Myocyte (in vitro differentiated cells): ENCODE results near the gene MCAM. TPM values are rescaled to one million over a fixed set of nuclear protein-coding genes. Genes with fewer than 3 reads are reported as not detected.
A peak's percentile ranks its signal among the peaks of the same experiment; 100 is the strongest.

ENCODE experiments used
- DNase-seq: peaks from one replicate; pipeline ENCODE4 v3.0.0-alpha.2; 2012; ENCODE audit warnings: low read depth
- total RNA-seq: library from RNA; depleted of rRNA; stranded (reverse); fragments of >200 nt; gene quantifications from 2 replicates; pipeline ENCODE4 v1.2.3, GENCODE V29; 2014

Gene MCAM
- total RNA-seq, 1 donor from 2014 or later, result 68.7 TPM

DNA sequence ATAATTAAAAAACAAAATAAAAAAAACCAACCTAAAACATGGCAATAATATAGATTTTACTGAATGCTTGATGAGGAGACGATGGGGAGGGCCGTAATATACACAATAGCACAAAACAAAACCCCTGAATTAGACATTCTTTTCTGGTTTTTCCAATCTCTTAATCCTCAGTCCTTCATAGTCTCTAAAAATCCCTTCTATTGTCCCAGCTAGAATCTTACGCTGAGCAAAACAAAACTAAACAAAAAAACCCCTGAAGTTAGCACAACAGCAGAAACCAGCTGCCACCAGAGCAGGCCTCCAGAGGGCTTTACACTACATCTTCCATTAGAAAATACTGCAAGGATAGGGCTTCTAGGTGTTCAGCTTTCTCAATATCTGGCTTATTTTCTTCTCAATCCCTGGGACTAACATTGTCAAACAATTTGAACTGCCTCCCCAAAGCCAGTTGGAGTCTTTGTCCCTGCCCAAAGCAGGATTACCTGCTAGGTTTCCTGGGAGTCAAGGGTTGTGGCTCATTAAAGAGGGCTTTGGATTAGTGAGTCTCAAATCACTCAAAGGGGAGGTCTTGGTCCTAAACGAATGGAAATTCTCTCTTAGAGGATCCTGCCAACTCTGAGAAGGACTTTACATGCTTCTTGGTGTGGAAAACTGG is 15.3 kb upstream of the MCAM start:
- DNase-seq, result no peak

DNA sequence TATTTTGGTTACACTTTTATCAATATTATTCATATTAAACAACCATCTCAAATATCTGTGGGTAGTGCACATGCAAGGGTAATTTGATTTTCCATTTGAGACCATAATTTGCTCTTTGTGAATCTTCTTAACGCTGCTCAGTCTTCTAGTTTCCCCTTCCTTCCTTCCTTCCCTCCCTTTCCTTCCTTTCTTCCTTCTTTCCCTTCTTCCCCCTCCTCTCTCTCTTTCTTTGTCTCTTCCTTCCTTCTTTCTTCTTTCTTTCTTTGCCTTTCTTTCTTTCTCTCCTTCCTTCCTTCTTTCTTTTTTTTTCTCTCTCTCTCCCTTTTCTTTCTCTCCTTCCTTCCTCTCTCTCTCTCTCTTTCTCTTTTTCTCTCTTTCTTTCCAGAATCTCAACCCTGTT is 13.3 kb upstream of the MCAM start:
- DNase-seq, result no peak

GRCh38 chr11:119329320-119329719 is 12.4 kb upstream of the MCAM start:
- DNase-seq, result no peak

DNA sequence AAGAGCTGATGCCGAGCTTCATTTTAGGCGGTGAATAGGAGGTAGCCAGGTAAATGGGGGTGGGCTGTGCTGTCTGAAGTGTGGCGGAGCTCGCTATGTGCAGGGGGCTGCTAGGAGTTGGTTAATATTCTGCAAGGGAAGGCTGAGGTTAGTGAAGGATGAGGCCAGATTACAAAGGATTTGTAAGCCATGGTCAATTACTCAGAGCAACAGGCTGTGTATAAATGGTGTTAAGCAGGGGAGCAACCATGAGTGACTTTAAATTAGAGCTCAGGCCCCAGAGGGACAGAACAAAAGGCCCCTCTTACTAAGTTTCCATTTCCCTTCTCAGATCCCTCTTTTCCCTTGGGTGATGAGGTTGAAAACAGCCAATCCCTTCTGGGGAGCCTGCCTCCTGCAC is 7.3 kb upstream of the MCAM start:
- no peak for DNase-seq

GRCh38 chr11:119323532-119324033 is 6.7 kb upstream of the MCAM start:
- DNase-seq, result peak; percentile 77

GRCh38 chr11:119322921-119323531 is 6.1 kb upstream of the MCAM start:
- DNase-seq, result no peak

DNA sequence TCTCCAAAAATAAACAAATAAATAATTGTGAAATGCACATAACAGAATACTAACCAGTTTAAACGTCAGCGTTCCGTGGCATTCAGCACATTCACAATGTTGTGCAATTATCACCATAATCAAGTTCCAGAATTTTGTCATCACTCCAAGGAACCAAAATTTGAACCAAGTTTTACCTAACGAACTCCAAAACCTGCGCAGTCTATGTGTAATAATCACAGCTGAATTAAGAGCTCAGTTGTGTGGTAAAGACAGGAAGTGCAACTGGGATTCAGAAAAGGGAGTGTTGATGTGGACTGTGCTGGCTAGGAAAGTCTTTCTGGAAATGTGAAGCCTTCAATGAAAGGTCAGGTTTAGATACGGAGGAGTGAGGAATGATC is 5.4 kb upstream of the MCAM start:
- DNase-seq, result no peak

GRCh38 chr11:119320776-119321524 is 4.0 kb upstream of the MCAM start:
- no peak for DNase-seq

GRCh38 chr11:119320240-119320775 is 3.4 kb upstream of the MCAM start:
- DNase-seq, result no peak

GRCh38 chr11:119319700-119320239 is 2.8 kb upstream of the MCAM start:
- no peak for DNase-seq

DNA sequence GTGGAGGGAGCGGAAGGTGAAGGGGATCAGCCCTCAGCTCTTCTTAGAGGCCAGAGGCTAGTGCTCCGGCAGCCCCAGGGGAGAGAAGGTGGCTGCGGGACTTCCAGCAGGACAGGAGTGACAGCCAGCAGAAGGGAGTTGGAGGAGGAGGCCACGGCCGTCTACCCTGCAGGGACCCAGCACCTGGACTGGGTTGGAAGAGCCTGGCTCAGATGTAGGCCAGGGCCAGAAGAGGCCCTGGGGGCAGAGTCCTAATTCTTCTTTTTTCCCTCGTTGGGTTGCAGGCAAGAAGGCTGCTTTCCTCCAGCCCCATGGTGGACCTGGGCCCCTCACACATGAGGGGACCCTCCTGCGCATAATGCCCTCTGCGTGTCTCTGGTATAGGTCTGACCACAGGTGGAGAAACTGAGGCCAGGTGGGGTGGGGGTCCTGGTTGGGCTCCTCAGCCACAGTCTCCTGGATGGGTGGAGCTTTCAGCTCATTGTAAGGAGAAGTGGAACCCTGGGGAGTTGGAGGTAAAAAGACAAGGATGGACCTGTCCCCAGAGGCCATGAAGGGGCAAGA is 2.3 kb upstream of the MCAM start:
- DNase-seq, result no peak

DNA sequence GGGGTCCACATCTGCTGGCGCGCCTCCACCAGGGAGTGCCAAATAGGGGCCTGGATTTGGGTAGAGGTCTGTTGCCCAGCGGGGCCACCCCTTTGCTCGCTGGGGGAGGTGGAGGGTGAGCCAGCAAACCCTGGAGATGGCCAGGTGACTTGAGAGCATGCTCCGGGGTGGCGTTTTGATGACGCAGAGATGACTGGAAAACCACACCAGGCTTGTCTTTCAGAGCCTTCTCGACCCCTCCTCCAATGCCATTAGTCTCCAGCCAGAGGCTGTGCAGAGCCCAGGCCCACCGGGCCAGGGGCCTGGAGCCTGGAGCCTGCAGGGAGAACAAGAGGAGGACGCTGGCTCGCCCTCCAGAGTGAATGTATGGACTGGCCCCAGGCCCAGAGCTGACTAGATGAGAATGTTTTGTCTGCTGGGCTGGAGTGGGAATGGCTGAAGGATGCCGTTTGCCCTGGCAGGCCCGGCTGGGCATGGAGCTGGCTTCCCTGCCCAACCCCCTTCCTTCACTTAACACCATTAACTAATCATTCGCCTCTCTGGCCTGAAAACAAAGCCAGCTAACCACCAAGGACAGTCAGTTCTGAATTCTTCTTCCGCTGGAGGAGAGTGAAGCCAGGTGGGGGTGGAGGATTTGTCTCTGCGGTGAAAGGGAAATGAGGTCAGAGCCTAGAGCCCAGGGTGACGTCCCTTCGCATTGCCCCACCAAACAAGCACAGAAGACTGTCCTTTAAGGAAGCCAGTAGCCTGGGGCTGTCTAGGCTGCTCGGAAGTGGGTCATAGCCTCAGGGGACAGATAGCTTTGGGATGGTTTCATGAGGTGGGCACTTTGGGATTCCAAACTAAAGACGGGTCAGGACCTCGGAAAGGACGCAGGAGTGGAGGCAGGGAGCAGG is 1.6 kb upstream of the MCAM start:
- DNase-seq, result no peak

- DNase-seq, result no peak
Measured at GRCh38 chr11:119317592-119318239, 786 bp upstream of the MCAM start.

- peak; percentile 76 for DNase-seq
Measured at GRCh38 chr11:119316016-119316728, 758 bp downstream of the MCAM start.

DNA sequence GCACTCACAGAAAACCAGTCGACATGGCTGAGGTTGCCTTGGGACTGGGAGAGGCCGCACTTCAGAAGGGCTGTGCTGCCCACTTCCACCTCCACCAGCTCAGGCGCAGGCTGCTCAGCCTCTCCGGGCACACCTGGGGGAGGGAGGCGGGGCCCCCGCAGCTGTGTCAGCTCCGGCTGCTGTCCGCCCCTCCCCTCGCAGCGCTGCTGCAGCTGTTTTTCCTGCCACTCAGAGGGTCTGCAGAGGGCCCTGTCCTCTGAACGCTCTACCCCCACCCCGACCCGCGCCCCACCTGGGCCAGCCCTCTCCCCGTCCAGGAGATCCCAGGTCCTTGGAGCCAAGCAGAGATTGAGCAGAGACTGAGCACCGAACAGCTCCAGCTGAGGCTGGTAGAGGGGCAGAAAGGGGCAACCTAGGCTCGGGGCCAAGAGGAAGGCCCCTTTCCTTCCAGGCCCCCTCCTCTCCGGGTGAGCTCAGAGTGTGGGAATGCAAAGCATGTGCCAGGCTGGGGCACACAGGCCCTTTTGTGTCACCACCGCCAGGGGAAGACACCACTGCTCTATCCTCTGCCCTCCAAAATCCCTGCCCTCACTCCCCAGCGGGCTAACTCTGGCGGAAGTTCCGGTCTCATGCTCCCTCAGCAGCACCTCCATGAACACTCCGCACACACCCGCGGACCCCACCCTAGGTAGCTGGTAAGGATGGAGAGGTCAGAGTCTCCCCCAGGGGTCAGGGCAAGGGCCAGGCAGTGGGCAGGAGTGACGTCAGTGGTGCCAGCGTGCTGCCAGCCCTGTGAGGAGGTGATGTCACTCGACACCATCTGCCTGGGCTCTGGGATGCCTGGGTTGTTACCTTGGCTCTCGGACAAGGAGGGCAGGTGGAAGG is 1.6 kb downstream of the MCAM start:
- DNase-seq, result peak; percentile 53

DNA sequence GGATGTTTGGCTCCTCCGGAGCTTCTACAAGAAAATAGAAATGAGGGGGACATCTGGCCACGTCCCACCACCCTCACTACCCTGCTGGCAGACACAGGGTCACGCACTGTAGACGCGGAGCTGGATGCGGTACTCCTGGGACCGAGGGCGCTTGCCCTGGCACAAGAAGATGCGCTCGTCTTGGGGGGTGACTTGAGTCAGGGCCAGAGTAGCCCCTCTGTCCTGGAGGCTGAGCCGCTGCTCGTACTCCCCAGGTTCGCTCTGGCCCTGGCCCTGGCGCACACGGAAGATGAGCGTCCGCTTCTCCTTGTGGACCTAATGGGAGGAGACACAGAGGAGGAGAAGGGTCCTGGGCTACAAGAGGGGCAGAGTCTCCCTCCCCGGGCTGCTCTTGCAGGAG is 2.2 kb downstream of the MCAM start:
- DNase-seq, result no peak

GRCh38 chr11:119310682-119311052 is 6.3 kb downstream of the MCAM start:
- DNase-seq, result no peak

- DNase-seq, result no peak
Measured at GRCh38 chr11:119309953-119310681, 6.8 kb downstream of the MCAM start.
